ENCODE results near the gene GSTP1. TPM values are rescaled to one million over a fixed set of nuclear protein-coding genes. Genes with fewer than 3 reads are reported as not detected.

GSTP1 gene
- total and polyA plus RNA-seq, 2 donors (not counting 1 experiment from before 2014, with no cell fraction given): 360 to 642 TPM

DNA sequence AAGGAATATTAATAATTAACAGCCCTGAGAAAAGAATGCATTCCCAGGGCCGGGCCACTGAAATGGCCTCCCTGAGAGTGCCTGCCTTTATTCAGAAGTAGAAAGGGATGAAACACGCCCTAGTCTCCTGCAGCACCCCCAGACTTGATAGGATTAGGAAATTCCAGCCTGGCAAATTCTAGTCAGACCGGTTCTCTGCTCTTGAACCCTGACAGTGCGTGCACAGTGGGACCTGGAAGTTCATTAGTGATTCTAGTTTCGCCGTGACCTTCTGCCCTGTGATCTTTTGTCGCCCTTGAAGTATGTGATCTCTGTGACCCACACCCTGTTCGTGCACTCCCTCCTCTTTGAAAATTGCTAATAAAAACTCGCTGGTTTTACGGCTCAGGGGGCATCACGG, 2.1 kb upstream of the GSTP1 start:
- peaks cover 18% of the 10 kb centered on the region for H3K79me2 ChIP-seq (ENCODE audit: control insufficient read depth, insufficient read depth, low read length)
- H4K20me1 ChIP-seq (ENCODE audit: control insufficient read depth, extremely low read depth, insufficient read depth, low read length): no peaks in the 10 kb centered on the region
- no peak overlapping the region for H3K4me3 ChIP-seq (replicated peaks in 1 of 4; ENCODE audit: control extremely low read depth in 1 of 4, insufficient read depth in 1 of 4, low read depth in 3 of 4, low read length in 4 of 4)
- H3K4me2 ChIP-seq (ENCODE audit: extremely low read depth, insufficient read depth, low read length): no peak overlapping the region
- no peaks in the 10 kb centered on the region for H3K9me3 ChIP-seq (ENCODE audit: control insufficient read depth, insufficient read depth, low read depth, low read length)
- peaks cover 11% of the 10 kb centered on the region for H3K27me3 ChIP-seq (ENCODE audit: control insufficient read depth, insufficient read depth, low read length)
- H3K36me3 ChIP-seq (ENCODE audit: control insufficient read depth, insufficient read depth, low read length): peaks cover 6% of the 10 kb centered on the region
- TF ChIP-seq, protein P1, sequence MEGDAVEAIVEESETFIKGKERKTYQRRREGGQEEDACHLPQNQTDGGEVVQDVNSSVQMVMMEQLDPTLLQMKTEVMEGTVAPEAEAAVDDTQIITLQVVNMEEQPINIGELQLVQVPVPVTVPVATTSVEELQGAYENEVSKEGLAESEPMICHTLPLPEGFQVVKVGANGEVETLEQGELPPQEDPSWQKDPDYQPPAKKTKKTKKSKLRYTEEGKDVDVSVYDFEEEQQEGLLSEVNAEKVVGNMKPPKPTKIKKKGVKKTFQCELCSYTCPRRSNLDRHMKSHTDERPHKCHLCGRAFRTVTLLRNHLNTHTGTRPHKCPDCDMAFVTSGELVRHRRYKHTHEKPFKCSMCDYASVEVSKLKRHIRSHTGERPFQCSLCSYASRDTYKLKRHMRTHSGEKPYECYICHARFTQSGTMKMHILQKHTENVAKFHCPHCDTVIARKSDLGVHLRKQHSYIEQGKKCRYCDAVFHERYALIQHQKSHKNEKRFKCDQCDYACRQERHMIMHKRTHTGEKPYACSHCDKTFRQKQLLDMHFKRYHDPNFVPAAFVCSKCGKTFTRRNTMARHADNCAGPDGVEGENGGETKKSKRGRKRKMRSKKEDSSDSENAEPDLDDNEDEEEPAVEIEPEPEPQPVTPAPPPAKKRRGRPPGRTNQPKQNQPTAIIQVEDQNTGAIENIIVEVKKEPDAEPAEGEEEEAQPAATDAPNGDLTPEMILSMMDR (conservative IDR thresholded peaks at IDR 0.05 in 1 of 2, IDR thresholded peaks at IDR 0.05 in 1 of 2; ENCODE audit: low read depth in 1 of 2, low read length in 2 of 2): no peak
- H3K27ac ChIP-seq (ENCODE audit: insufficient read depth, low read length): no peak overlapping the region
- peaks cover 5% of the 10 kb centered on the region for H3K4me1 ChIP-seq (ENCODE audit: control insufficient read depth, extremely low read depth, insufficient read depth, low read length)
- no peak overlapping the region for H2AFZ ChIP-seq (ENCODE audit: low read length)
- H3K9ac ChIP-seq (ENCODE audit: insufficient read depth, low read length): no peak overlapping the region
- no peak for DNase-seq (ENCODE audit: low read depth in 2 of 2)

DNA sequence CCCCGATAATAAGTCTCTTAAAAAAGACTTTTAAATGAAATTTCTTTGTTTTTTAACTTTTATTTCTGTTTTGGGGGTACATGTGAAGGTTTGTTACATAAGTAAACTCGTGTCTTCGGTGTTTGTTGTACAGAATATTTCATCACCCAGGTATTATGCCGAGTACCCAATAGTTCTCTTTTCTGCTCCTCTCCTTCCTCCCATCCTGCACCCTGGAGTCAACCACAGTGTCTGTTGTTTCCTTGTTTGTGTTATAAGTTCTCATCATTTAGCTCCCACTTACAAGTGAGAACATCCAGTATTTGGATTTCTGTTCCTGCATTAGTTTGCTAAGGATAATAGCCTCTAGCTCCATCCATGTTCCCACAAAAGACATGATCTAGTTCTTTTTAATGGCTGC, 1.6 kb upstream of the GSTP1 start:
- H3K4me1 ChIP-seq (ENCODE audit: control insufficient read depth, extremely low read depth, insufficient read depth, low read length): peaks cover 5% of the 10 kb centered on the region
- H3K4me3 ChIP-seq (replicated peaks in 1 of 4; ENCODE audit: control extremely low read depth in 1 of 4, insufficient read depth in 1 of 4, low read depth in 3 of 4, low read length in 4 of 4): no peak overlapping the region
- no peak for DNase-seq (ENCODE audit: low read depth in 2 of 2)
- H3K36me3 ChIP-seq (ENCODE audit: control insufficient read depth, insufficient read depth, low read length): peaks cover 8% of the 10 kb centered on the region
- peaks cover 18% of the 10 kb centered on the region for H3K79me2 ChIP-seq (ENCODE audit: control insufficient read depth, insufficient read depth, low read length)
- no peak overlapping the region for H3K9ac ChIP-seq (ENCODE audit: insufficient read depth, low read length)
- H3K4me2 ChIP-seq (ENCODE audit: extremely low read depth, insufficient read depth, low read length): no peak overlapping the region
- H3K27ac ChIP-seq (ENCODE audit: insufficient read depth, low read length): no peak overlapping the region
- H3K9me3 ChIP-seq (ENCODE audit: control insufficient read depth, insufficient read depth, low read depth, low read length): no peaks in the 10 kb centered on the region
- no peaks in the 10 kb centered on the region for H4K20me1 ChIP-seq (ENCODE audit: control insufficient read depth, extremely low read depth, insufficient read depth, low read length)
- no peak for TF ChIP-seq EZH2 (IDR thresholded peaks at IDR 0.05; ENCODE audit: low read length, missing control alignments)
- TF ChIP-seq, protein P1 (conservative IDR thresholded peaks at IDR 0.05 in 1 of 2, IDR thresholded peaks at IDR 0.05 in 1 of 2; ENCODE audit: low read depth in 1 of 2, low read length in 2 of 2): no peak
- no peak overlapping the region for H2AFZ ChIP-seq (ENCODE audit: low read length)
- peaks cover 11% of the 10 kb centered on the region for H3K27me3 ChIP-seq (ENCODE audit: control insufficient read depth, insufficient read depth, low read length)

DNA sequence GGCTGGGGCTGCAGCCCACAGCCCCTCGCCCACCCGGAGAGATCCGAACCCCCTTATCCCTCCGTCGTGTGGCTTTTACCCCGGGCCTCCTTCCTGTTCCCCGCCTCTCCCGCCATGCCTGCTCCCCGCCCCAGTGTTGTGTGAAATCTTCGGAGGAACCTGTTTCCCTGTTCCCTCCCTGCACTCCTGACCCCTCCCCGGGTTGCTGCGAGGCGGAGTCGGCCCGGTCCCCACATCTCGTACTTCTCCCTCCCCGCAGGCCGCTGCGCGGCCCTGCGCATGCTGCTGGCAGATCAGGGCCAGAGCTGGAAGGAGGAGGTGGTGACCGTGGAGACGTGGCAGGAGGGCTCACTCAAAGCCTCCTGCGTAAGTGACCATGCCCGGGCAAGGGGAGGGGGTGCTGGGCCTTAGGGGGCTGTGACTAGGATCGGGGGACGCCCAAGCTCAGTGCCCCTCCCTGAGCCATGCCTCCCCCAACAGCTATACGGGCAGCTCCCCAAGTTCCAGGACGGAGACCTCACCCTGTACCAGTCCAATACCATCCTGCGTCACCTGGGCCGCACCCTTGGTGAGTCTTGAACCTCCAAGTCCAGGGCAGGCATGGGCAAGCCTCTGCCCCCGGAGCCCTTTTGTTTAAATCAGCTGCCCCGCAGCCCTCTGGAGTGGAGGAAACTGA, 731 bp downstream of the GSTP1 start:
- peak overlapping the region; percentile 91 for H3K9ac ChIP-seq (ENCODE audit: insufficient read depth, low read length)
- DNase-seq (ENCODE audit: low read depth in 2 of 2): peak; percentile 62 to 67

More for the DNA sequence above, 731 bp downstream of the GSTP1 start:
- Histone ChIP-seq H3K4me1 (ENCODE audit: control insufficient read depth, extremely low read depth, insufficient read depth, low read length) (peaks cover 5% of the 10 kb centered on the region), H3K4me3 (replicated peaks in 1 of 4; ENCODE audit: control extremely low read depth in 1 of 4, insufficient read depth in 1 of 4, low read depth in 3 of 4, low read length in 4 of 4) (peak overlapping the region; percentile 67 to 83 (median 82)), H3K9me3 (ENCODE audit: control insufficient read depth, insufficient read depth, low read depth, low read length) (no peaks in the 10 kb centered on the region), H3K79me2 (ENCODE audit: control insufficient read depth, insufficient read depth, low read length) (peaks cover 18% of the 10 kb centered on the region), H3K27me3 (ENCODE audit: control insufficient read depth, insufficient read depth, low read length) (peaks cover 8% of the 10 kb centered on the region), H4K20me1 (ENCODE audit: control insufficient read depth, extremely low read depth, insufficient read depth, low read length) (no peaks in the 10 kb centered on the region), H3K4me2 (ENCODE audit: extremely low read depth, insufficient read depth, low read length) (peak overlapping the region; percentile 83), H3K27ac (ENCODE audit: insufficient read depth, low read length) (peak overlapping the region; percentile 82), H2AFZ (ENCODE audit: low read length) (peak overlapping the region; percentile 20), H3K36me3 (ENCODE audit: control insufficient read depth, insufficient read depth, low read length) (peaks cover 8% of the 10 kb centered on the region)
- TF ChIP-seq, protein P1 (conservative IDR thresholded peaks at IDR 0.05 in 1 of 2, IDR thresholded peaks at IDR 0.05 in 1 of 2; ENCODE audit: low read depth in 1 of 2, low read length in 2 of 2): no peak
- TF ChIP-seq EZH2 (IDR thresholded peaks at IDR 0.05; ENCODE audit: low read length, missing control alignments): no peak
